Suppressor macrophage (primary cell): ENCODE data around the gene KRTAP3-1.

Experiments used
- DNase-seq, 4 experiments: peaks; one replicate each; pipeline ENCODE4 v3.0.0-alpha.2; 2020 to 2022

The KRTAP3-1 gene

DNA sequence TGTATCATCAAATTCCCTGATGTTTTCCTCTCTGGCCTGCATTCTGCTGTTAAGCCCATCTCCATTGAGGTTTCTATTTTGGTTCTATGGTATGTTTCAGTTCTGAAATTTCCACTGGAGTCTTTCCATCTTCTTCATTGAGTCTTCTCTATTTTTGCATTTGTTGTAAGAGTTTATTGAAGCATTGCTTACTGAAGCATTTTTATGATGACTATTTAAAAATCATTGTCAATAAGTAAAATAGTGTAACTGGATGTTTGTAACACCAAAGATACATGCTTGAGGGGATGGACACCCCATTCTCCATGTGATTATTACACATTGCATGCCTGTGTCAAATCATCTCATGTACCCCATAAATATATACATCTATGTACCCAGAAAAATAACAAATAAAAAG lies 33.4 kb downstream of the KRTAP3-1 start:
- no peak for DNase-seq

DNA sequence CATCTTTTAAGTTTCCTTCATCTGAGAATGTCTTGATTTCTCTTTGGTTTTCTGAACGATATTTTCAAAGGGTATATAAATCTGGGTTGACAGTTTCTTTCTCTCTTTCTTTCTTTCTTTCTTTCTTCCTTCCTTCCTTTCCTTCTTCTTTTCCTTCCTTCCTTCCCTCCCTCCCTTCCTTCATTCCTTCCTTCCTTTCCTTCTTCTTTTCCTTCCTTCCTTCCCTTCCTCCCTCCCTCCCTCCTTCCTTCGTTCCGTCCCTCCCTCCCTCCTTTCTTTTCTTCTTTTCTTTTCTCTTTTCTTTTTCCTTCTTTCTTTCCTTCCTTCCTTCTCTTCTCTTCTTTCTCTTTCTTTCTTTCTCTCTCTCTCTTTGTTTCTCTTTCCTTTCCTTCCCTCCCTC lies 34.6 kb downstream of the KRTAP3-1 start:
- DNase-seq: no peak

DNA sequence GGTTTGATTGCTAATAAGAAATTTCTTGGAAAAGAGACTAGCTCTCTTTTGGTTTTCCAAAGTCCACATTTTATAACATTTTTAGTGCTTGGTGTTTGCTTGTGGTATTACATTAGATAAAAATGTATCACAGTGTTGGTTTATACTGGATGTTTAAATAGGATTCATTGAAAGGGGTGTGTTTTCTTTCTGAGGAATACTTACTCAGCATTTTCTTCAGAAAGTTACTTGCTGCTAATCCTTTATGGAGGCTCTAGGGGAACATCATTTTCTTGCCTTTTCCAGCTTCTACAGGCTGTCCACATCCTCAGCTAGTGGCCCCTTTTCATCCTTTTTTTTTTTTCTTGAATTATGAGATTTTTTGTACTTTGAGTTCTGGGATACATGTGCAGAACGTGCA lies 41.3 kb downstream of the KRTAP3-1 start:
- DNase-seq: no peak

DNA sequence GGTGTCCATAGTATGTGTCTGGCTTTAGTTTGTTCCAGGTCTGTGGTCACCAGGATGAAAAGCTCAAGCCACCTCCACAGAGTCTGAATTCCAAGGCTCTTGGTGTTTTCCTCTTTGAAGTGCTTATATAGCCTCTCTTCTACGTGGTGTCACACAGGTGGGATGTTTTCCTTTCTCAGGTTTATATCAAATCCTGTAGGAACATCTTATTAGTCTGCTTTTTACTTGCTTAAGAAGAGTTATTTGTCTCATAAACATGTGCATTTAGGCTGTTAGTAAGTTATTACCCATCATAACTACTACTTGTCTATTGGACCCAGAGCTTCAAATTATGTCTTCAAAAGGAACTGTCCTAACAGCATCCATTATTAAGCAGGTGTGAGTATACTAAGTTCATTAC lies 42.1 kb downstream of the KRTAP3-1 start, which contains the start of gene KRT39:
TSS of gene KRT39 (minus strand) at position 101 of the 400 bp plus-strand sequence. CDS start at position 9, 92 bp downstream.
- DNase-seq: no peak

DNA sequence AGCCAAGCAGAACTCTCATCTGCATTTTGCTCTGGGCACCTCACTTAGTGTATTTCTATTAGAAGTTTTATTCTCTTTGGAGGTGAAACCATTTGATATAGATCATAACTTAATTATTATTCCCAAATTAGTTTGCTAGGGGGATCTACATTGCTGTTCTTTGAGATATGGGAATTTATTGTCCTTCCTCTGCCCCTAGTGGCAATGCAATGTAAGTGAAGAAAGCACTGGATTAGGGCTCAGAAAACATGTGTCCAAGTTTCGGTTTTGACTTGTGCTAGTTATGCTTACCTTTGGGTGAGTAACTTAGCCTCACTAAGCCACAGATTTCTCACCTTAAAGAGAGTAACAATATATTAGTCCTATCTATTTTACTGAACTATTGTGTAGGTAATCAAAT lies 45.1 kb downstream of the KRTAP3-1 start:
- DNase-seq: peak in 3 of 4 experiments; percentile 13 to 32 (median 26)

DNA sequence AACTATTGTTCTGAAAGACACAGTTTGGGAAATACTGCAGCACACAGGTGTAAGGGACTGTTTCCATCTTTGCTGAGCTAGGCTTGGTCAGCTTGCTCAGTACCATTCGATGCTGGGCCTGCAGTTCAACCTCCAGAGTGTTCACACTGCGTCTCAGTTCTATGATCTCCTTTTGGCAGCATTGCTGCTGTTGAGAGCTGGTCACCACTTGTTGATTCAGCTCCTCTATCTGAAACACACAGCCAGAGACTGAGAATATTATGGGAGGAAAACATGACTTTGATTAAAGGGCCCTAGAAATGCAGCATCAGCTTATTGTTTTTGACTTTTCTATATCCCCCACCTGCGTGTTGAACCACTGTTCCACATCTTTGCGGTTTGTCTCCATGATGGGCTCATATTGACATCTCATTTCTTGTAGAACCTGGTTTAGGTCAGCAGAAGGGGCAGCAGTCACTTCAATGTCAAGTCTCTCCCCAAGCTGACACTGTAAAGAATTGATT lies 46.8 kb downstream of the KRTAP3-1 start:
- DNase-seq: no peak

DNA sequence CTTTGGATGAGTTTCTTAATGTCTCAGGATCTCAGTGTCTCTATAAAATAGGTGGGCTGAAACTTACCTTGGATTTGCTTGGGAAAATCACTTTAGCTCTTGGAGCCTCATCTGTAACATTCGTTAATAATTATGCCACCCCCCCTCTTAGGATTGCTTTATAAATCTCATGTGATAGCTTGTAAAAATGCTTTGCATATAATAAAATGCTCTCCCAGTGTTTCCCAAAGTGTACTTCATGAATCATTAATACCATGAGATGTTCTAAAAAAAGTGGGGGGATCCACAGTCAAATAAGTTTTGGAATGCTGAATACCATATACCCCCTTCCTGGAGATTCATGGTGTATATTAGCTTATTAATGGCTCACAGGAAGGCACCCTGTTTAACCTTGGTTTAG lies 47.3 kb downstream of the KRTAP3-1 start:
- no peak for DNase-seq

DNA sequence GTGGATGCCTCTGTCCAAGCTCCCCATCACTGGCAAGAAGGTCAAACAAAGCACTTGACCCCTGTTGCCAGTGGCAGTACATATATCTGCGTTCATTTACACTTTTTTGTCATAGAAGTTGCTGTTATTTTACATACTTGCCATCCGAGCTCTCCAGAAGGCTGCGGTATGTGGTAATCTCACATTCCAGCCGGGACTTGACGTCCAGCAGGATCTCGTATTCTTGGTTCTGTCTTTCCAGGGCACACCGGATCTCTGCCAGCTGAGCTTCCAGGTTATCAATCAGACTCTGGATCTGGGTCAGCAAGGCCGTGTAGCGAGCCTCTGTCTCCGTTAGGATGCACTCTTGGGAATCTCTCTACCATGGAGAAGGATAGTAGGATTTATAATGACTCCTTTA lies 48.8 kb downstream of the KRTAP3-1 start:
- no peak for DNase-seq
